GM21737 (cell line): ENCODE results near the gene C1orf174.

Source experiments
- ATAC-seq: cut with Tn5 transposase; IDR thresholded peaks from one replicate; pipeline ENCODE4 v1.9.1; 2021; ENCODE audit warnings: mild to moderate bottlenecking, moderate library complexity; ENCODE audit not compliant: unreplicated experiment

Gene C1orf174

DNA sequence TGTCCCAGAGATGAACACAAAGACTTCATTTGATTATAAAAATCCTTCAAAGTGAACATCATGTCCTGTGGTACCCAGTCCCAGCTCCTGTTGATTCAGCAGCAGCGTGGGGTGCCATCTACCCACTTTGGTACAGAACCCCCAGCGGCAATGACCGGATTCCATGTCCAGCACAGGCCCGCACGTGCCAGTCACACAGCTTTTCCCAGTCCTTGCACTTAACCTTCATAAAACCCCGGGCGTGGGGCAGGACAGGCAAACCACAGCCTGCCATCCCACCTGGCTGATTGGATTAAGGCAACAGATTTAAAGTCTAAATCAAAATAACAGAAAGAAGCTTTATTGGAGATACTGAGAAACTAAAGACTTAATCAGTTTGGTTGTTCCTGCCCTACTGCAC lies 58.6 kb downstream of the C1orf174 start:
- no peak for ATAC-seq
